HTERT RPE-1 (cell line): ENCODE data around the gene CEP112.

Experiments used
- in situ Hi-C: fragments of 300-500 bp; cut with MboI; formaldehyde crosslinking; loops from 4 replicates; pipeline ENCODE4 v1.14.3; 2020; ENCODE audit warnings: low sequenced_read_pairs

The CEP112 gene

GRCh38 chr17:65618516-65618915, 573.4 kb downstream of the CEP112 start:
- in situ Hi-C loops, result no loop called here

DNA sequence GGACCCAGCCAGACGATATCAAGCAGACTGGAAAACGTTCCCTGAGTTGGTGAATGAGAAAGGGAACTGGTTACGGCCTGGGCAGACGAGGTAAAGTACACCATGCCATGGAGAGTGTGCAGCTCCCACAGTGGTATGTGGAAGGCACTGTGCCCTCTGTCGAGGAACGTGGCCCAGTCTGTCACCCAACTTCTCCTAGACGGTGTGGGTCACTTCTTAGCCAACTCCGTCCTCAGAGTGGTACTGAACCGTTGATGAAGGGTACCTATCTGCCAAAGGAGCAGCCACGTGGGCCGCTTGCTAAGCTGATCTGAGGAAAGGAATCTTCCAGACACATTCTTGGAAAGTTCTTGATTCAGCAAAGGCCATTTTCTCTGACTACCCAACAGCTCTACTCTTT, 574.4 kb downstream of the CEP112 start:
- in situ Hi-C loops, result no loop called here

DNA sequence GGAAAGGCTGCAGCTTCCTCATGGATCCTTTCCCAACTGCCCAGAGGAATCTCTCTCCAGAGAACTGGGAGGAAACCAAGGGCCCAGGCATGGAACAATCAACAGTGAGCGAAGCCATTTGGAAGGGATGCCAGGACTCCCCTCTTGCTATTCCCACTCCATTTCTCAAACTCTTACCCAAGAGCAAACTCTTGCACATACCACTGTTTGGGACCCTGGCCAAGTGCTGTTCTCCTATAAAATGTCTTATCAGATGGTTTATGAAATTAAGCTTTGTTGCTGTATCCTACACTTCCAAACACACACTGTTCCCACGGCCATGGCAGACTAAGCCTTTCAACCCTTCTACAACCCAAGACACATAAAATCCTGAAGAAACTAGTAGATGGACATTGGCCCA, 582.2 kb downstream of the CEP112 start:
- in situ Hi-C loops, result no loop called here

DNA sequence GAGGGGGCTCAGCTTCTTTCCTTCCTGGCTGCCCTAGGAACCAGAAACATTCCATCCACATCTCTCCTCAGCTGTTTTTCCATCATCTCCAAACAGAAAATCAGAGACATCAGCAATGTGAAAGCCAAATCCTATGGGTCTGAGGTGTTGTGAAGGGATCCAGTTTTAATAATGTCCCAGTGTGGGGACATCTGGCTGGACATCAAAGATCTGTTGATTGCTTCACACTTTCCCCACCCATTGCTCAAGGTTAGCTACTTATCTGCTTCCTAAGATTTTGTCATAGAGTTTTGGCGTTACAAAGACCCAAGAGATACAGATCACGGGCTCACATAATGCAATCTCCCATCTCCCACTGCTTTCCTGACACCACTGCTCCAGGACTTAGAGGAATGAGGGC, 582.6 kb downstream of the CEP112 start:
- in situ Hi-C loops, result no loop called here

DNA sequence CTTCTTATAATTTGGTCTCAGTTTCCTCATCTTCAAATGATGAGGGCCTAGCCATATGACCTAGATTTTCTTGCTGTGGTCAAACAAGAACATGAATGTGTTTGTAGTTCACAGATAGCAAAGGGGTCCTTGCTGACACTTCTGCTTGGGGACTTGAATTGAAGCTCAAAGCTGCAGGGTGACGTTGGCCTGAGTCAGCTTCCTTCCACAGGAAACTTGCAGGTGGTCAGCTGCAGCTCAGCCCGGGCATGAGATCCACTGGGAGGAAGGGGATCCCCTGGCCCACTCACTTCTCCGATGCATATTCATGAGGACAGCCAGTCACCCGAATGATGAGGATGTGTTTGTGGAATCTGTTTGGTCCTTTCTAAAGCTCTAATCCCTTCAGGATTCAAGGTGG, 587.9 kb downstream of the CEP112 start:
- in situ Hi-C loops, result no loop called here

DNA sequence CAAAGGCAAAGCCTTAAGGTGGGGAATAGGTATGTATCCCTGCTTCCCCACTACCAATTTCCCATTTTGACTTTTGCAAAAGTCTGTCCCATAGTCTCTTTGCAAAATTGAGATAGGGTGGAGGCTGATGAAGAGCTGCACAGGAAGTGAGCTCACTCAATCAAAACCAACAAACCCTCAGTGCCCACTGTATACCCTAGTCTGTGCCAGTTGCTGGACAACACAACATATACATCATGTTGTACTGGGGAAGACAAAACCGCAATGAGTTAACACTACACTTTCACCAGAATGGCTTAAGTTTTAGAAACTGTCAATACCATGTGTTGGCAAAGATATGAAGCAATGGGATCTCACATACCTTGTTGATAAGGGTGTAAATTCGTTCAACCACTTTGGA, 590.1 kb downstream of the CEP112 start:
- in situ Hi-C loops, result no loop called here

- in situ Hi-C loops, result no loop called here
Observed at GRCh38 chr17:65601145-65601544, 590.8 kb downstream of the CEP112 start.

DNA sequence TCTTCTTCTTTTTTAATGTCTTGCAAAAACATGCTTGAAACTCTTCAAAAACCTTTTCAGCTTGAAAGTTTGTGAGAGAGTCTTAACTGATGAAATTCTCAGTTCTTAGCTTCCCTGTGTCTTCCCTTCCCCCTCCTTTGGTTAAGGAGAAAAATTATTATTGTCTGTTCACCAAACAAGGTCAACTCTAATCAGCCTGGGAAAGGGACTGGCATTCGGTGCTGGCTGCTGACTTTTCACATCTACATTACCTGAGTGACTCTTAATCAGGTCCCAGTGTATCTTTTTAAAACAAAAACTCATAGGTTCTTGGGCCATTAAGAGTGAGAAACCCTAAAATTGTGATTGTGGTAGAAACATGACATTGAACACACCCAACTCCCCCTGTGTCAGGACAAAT, 591.4 kb downstream of the CEP112 start:
- in situ Hi-C loops, result no loop called here

GRCh38 chr17:65599650-65600049, 592.3 kb downstream of the CEP112 start:
- in situ Hi-C loops, result no loop called here

DNA sequence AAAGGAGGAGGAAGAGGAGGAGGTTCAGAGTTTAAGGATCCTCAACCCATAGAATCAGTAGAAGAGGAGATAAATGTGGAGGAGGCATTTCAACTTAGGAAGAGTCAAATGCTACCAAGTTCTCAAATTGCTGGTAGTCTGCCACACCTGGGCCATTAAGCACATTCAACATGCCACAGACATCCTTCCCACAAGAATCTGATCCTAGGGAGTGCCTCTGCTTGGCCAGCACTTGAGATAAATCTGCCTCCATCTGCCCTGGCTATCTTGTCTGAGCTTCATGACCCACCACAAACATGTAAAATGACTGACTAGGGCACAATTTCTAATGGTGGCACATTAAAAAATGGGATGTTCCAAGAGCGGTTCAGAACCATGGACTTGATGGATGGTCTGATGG, 593.2 kb downstream of the CEP112 start:
- in situ Hi-C loops, result no loop called here

DNA sequence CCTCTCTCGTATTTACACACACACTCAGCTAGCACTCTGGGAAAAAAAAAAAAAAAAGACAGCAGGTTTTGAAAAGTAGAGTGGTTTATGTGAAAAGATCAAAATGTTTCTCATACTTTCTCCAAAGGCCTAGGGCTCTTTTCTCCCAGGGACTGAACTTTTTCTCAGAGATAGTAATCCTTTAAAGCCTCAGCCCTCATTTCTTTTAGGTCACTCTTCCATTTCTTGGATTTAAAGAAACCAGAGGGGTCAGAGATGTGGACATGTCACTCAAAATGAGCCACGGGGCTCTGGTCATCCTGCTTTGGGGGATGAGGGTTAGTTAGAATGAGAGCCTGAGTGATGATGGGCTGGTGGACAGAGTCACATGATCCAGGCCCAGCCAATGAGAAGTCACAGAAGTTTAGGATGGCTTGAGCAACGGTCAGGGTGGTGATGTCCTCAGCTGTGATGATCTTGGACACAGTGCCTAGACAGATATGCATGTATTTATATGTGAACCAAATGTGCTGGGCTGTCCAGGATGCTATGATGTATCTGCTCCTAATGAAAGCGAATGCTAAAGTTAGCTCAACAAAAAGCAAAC, 596.8 kb downstream of the CEP112 start:
- in situ Hi-C loops, result no loop called here

GRCh38 chr17:65593855-65594845, 597.8 kb downstream of the CEP112 start:
- in situ Hi-C loops, result no loop called here

GRCh38 chr17:65593092-65593854, 598.7 kb downstream of the CEP112 start:
- in situ Hi-C loops, result no loop called here

DNA sequence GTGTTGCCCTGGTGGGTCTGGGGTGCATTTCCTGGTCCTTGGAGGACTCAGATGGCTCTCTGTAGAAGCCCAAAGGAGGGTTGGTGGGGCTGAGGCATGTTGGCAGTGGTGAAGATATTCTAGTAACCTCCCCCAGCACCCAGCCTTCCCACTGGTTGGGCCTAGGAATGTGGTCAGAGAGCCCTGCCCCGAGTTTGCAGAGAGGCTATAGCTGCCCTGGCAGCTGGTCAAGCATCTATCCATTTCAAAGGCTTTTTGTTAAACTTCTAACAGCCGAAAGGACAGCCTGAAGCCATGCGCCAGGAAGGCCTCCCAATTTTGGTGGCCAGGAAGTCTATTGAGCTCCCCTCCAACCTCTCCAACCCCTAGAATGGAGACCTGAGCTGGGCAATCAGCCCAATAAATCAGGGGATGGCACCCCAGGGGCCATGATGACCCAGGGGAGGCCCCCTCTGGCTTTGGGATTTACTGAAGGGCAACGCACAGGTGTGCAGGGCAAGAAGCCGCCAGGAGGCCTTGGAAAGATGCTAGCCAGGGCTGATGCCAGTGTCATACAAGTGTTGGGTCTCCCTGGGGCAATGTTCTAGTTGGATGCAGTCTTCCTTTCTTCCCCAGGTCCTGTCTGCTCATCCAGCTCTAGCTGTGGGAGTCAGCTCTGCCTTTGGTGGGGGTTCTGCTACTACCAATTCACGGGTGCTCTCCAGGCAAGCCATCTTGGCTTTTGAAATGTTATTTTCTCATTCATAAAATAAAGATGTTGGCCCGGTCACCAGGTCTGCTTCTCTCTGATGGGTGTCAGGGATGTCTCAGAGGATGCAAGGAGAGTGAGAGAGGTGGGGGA, 599.6 kb downstream of the CEP112 start:
- in situ Hi-C loops, result no loop called here

DNA sequence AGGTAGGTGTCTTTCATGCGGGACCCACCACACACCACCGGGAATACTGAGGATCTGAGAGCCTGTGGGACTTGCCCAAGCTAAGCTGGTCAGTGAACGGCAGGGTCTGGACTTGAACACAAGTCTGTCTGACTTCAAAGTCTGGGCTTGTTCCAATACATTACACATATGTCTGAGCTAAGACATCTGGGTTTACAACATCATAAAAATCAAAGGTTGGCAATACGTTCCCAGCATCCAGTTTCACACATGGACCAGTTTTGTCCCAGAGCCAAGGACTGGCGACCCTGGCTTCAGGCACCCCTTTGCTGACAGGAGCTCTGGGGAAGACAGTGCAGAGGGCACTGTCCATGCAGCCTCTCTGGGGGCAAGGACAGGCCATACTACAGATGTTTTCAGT, 602.6 kb downstream of the CEP112 start:
- in situ Hi-C loops, result no loop called here

GRCh38 chr17:65588181-65588808, 603.6 kb downstream of the CEP112 start:
- in situ Hi-C loops, result no loop called here

DNA sequence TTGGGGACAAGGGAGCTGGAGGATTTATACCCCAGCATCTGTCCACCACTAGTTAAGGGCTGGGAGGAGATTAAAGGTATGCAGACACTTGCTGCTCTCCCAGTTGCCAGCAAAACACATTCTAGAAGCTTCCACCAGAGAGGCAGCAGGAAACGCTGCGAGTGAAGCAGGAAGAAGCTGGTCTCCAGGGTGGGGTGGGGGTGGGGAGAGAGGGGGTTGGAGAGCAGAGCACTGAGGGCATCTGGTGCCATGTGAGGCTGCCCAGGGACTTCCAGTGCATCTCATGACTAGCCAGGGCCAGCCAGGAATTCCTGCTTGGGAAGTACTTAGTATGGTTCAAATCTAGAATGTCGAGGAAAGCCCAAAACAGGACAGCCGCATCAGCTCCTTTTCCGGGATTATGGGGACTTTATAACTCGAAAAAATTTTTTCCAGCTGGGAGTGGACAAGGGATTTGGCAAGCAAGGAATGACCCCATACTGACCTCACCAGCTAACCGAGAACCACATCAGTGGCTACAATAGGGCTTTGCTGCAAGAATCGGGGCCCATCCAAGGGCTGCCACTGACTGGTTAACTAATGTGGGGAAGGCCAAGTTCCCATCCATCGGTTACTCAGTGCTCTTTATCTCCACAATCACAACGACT, 604.3 kb downstream of the CEP112 start:
- in situ Hi-C loops, result no loop called here

- in situ Hi-C loops, result no loop called here
Observed at GRCh38 chr17:65586899-65587298, 605.0 kb downstream of the CEP112 start.
